Natural killer cell (primary cell): ENCODE data around the gene IKZF3. TPM values are rescaled to one million over a fixed set of nuclear protein-coding genes. Genes with fewer than 3 reads are reported as not detected.
"Not testable (repeated sequence)": the region's sequence is repeated elsewhere in the genome, so short reads cannot be mapped to it uniquely, and the experiment has no call there.

ENCODE experiments used
- ATAC-seq, 3 donors: fragments of 150-1000 bp in 2 of 3; fragments of 200-7000 bp in 1 of 3; cut with Tn5 transposase; 1 replicate in 1 of 3; 2 replicates in 2 of 3; pipeline ENCODE4 v1.10.0; 2021; ENCODE audit warnings: mild to moderate bottlenecking in 2 of 3, moderate library complexity in 2 of 3
- DNase-seq, 2 donors: peaks; one replicate each; pipeline versions ENCODE4 v3.0.0 to v3.0.0-alpha.2; 2013 to 2021; ENCODE audit warnings: mixed read lengths in 1 of 2
- H3K27ac ChIP-seq: one replicate; pipeline ENCODE4 v1.5.1; 2013; ENCODE audit warnings: mild to moderate bottlenecking, low read length
- H3K27me3 ChIP-seq: one replicate; pipeline ENCODE4 v1.6.1; 2013; ENCODE audit warnings: low read length; ENCODE audit not compliant: control insufficient read depth, insufficient read depth
- H3K36me3 ChIP-seq: one replicate; pipeline ENCODE4 v1.6.1; 2013; ENCODE audit warnings: low read length; ENCODE audit not compliant: control insufficient read depth, insufficient read depth
- H3K4me1 ChIP-seq: one replicate; pipeline ENCODE4 v1.6.1; 2013; ENCODE audit warnings: low read length; ENCODE audit not compliant: control insufficient read depth, insufficient read depth
- H3K4me3 ChIP-seq: one replicate; pipeline ENCODE4 v1.5.1; 2013; ENCODE audit warnings: low read length
- H3K9me3 ChIP-seq: one replicate; pipeline ENCODE4 v1.6.1; 2013; ENCODE audit warnings: low read length; ENCODE audit not compliant: control insufficient read depth, insufficient read depth
- H3K27ac Mint-ChIP-seq, 2 donors: one replicate each; pipeline ENCODE4 v1.8.0; 2022; ENCODE audit warnings: mild to moderate bottlenecking in 2 of 2, mixed read lengths in 2 of 2, moderate library complexity in 1 of 2
- H3K27me3 Mint-ChIP-seq, 2 donors: one replicate each; pipeline ENCODE4 v1.8.0; 2022; ENCODE audit warnings: low read depth in 2 of 2, mixed read lengths in 2 of 2
- H3K36me3 Mint-ChIP-seq: one replicate; pipeline ENCODE4 v1.8.0; 2022; ENCODE audit warnings: mixed read lengths
- H3K4me1 Mint-ChIP-seq, 2 donors: one replicate each; pipeline ENCODE4 v1.8.0; 2022; ENCODE audit warnings: mixed read lengths in 2 of 2
- H3K4me3 Mint-ChIP-seq: one replicate; pipeline ENCODE4 v1.8.0; 2022; ENCODE audit warnings: mild to moderate bottlenecking, moderate library complexity, mixed read lengths
- H3K9me3 Mint-ChIP-seq, 2 donors: one replicate each; pipeline ENCODE4 v1.8.0; 2022; ENCODE audit warnings: mixed read lengths in 2 of 2
- WGBS: methylation state at CpG from one replicate; pipeline ENCODE4 v1.1.7; 2013; ENCODE audit warnings: missing lambda C conversion rate; ENCODE audit not compliant: insufficient coverage; 5-methylcytosine and 5-hydroxymethylcytosine counted together
- intact Hi-C: fragments of 100-400 bp; cut with micrococcal nuclease; formaldehyde crosslinking; loops from one replicate; pipeline ENCODE4 v1.14.2; 2022
- total RNA-seq, 4 donors: library from RNA; stranded (reverse); fragments of 120-200 nt in 1 of 4; gene quantifications; one replicate each; pipeline versions ENCODE4 v1.2.3 to v1.2.4, GENCODE V29; 2013 to 2022
- TF ChIP-seq, protein P1 (sequence below): fragments of 200-600 bp; IDR thresholded peaks from one replicate; pipeline ENCODE4 v1.8.0; 2022; ENCODE audit warnings: antibody characterized with exemption

Gene IKZF3
- total RNA-seq, 3 donors from 2014 or later (not counting 1 experiment from before 2014, with no cell fraction given) = 134 to 162 (median 139) TPM

DNA sequence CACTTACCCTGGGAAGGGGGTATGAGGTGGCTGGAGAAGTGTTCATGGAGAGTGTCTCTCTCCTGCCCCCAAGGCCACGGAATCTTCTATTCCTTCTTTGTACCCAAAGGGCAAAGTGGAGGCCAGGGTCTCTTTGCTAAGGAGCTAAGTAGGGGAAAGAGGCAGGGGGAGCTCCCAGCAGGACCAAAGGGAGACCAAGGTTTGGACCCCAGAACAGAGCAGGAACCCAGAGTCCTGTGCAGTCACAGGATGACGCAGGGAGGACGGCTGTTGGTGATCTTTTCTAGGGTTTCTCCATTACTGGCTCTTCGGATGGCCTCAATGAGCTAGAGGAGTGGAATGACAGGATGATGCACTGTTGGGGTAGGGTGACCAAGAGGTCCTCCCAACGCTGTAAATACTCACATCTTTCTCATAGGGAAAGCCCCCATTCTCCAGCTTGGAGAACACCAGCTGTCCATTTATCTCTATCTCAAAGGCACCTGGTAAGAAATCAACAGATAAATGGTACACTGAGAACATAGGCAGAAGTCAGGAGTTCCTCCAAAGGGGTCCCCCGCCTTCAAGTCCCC, 134.7 kb downstream of the IKZF3 start:
- peak overlapping the region; percentile 86 for H3K27ac ChIP-seq
- intact Hi-C loops = no loop called here
- H3K27ac Mint-ChIP-seq = peak overlapping the region; percentile 89 to 96
- WGBS = 83% methylated on average over 6 of the region's 6 CpGs
- peaks cover 20% of the 10 kb centered on the region for H3K4me1 ChIP-seq
- H3K9me3 Mint-ChIP-seq = no peaks in the 10 kb centered on the region
- ATAC-seq (no peak), DNase-seq (no peak)
- no peaks in the 10 kb centered on the region for H3K9me3 ChIP-seq
- no peaks in the 10 kb centered on the region for H3K27me3 Mint-ChIP-seq
- H3K4me3 Mint-ChIP-seq = peak overlapping the region; percentile 89
- H3K27me3 ChIP-seq = no peaks in the 10 kb centered on the region
- H3K4me3 ChIP-seq = peak overlapping the region; percentile 60
- peaks cover 18 to 41% of the 10 kb centered on the region in 2 donors for H3K4me1 Mint-ChIP-seq
- peaks cover 34% of the 10 kb centered on the region for H3K36me3 ChIP-seq
- no peaks in the 10 kb centered on the region for H3K36me3 Mint-ChIP-seq
- TF ChIP-seq, protein P1, sequence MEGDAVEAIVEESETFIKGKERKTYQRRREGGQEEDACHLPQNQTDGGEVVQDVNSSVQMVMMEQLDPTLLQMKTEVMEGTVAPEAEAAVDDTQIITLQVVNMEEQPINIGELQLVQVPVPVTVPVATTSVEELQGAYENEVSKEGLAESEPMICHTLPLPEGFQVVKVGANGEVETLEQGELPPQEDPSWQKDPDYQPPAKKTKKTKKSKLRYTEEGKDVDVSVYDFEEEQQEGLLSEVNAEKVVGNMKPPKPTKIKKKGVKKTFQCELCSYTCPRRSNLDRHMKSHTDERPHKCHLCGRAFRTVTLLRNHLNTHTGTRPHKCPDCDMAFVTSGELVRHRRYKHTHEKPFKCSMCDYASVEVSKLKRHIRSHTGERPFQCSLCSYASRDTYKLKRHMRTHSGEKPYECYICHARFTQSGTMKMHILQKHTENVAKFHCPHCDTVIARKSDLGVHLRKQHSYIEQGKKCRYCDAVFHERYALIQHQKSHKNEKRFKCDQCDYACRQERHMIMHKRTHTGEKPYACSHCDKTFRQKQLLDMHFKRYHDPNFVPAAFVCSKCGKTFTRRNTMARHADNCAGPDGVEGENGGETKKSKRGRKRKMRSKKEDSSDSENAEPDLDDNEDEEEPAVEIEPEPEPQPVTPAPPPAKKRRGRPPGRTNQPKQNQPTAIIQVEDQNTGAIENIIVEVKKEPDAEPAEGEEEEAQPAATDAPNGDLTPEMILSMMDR = no peak

DNA sequence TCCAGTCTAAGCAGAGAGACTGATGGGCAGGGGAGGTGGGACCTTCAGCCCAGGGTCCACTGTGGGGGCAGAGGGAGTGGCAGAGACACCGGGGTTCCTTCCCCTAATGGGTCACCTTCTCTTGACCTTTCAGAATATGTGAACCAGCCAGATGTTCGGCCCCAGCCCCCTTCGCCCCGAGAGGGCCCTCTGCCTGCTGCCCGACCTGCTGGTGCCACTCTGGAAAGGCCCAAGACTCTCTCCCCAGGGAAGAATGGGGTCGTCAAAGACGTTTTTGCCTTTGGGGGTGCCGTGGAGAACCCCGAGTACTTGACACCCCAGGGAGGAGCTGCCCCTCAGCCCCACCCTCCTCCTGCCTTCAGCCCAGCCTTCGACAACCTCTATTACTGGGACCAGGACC, 136.6 kb downstream of the IKZF3 start:
- Histone ChIP-seq H3K4me3 (no peak overlapping the region), H3K4me1 (peaks cover 20% of the 10 kb centered on the region), H3K36me3 (peaks cover 34% of the 10 kb centered on the region), H3K27ac (no peak overlapping the region), H3K9me3 (no peaks in the 10 kb centered on the region), H3K27me3 (no peaks in the 10 kb centered on the region)
- Mint-ChIP-seq H3K9me3 (no peaks in the 10 kb centered on the region), H3K27ac (peak overlapping the region; percentile 71 to 96), H3K4me1 (peaks cover 18 to 41% of the 10 kb centered on the region in 2 donors), H3K27me3 (no peaks in the 10 kb centered on the region), H3K4me3 (no peak overlapping the region), H3K36me3 (no peaks in the 10 kb centered on the region)
- intact Hi-C loops = no loop called here
- TF ChIP-seq, protein P1 = no peak
- ATAC-seq = no peak
- WGBS = 91% methylated on average over 10 of the region's 10 CpGs
- no peak for DNase-seq

DNA sequence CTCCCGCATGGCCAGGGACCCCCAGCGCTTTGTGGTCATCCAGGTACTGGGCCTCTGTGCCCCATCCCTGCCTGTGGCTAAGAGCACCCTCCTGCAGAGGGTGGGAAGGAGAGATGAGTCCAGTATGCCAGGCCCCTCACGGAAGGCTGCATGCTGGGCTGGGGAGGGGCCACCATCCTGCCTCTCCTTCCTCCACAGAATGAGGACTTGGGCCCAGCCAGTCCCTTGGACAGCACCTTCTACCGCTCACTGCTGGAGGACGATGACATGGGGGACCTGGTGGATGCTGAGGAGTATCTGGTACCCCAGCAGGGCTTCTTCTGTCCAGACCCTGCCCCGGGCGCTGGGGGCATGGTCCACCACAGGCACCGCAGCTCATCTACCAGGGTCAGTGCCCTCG, 137.5 kb downstream of the IKZF3 start:
- H3K4me3 Mint-ChIP-seq = no peak overlapping the region

DNA sequence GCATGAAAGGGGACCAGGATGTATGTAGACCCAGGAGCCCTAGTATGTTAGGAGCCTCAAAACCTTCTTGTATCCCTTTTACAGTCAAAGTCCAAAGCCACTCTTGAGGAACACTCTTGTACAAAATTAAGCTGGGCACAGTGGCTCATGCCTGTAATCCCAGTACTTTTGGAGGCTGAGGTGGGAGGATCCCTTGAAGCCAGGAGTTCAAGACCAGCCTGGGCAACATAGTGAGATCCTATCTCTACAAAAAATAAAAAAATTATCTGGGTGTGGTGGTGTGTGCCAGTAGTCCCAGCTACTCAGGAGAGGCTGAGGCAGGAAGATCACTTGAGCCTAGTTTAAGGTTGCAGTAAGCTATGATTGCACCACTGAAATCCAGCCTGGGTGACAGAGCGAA, 138.2 kb downstream of the IKZF3 start:
- H3K27ac ChIP-seq, H3K9me3 Mint-ChIP-seq, H3K36me3 Mint-ChIP-seq, H3K27me3 ChIP-seq, H3K9me3 ChIP-seq, intact Hi-C loops, ATAC-seq, DNase-seq, H3K27me3 Mint-ChIP-seq, H3K4me3 ChIP-seq: not testable (repeated sequence)
- Mint-ChIP-seq H3K4me1 (peaks cover 18 to 41% of the 10 kb centered on the region in 2 donors), H3K27ac (peak overlapping the region; percentile 71 to 96), H3K4me3 (peak overlapping the region; percentile 50)
- WGBS = 100% methylated on average over 1 of the region's 1 CpG
- Histone ChIP-seq H3K36me3 (peaks cover 34% of the 10 kb centered on the region), H3K4me1 (peaks cover 18% of the 10 kb centered on the region)

More for the DNA sequence above, 137.5 kb downstream of the IKZF3 start:
- Mint-ChIP-seq H3K27me3 (no peaks in the 10 kb centered on the region), H3K4me1 (peaks cover 18 to 41% of the 10 kb centered on the region in 2 donors), H3K9me3 (no peaks in the 10 kb centered on the region), H3K36me3 (no peaks in the 10 kb centered on the region), H3K27ac (peak overlapping the region; percentile 71 to 96)
- H3K4me1 ChIP-seq = peaks cover 20% of the 10 kb centered on the region
- H3K27ac ChIP-seq = no peak overlapping the region
- TF ChIP-seq, protein P1 = no peak
- no peak overlapping the region for H3K4me3 ChIP-seq
- H3K9me3 ChIP-seq = no peaks in the 10 kb centered on the region
- DNase-seq (no peak), ATAC-seq (no peak)
- H3K36me3 ChIP-seq = peaks cover 34% of the 10 kb centered on the region
- 98% methylated on average over 9 of the region's 9 CpGs for WGBS
- no peaks in the 10 kb centered on the region for H3K27me3 ChIP-seq
- intact Hi-C loops = no loop called here
